ENCODE results near the gene NIM1K.

- no peak for TF ChIP-seq SNAI2 (CRISPR knock-in tag; IDR thresholded peaks at IDR 0.05)
- TF ChIP-seq, protein P1, sequence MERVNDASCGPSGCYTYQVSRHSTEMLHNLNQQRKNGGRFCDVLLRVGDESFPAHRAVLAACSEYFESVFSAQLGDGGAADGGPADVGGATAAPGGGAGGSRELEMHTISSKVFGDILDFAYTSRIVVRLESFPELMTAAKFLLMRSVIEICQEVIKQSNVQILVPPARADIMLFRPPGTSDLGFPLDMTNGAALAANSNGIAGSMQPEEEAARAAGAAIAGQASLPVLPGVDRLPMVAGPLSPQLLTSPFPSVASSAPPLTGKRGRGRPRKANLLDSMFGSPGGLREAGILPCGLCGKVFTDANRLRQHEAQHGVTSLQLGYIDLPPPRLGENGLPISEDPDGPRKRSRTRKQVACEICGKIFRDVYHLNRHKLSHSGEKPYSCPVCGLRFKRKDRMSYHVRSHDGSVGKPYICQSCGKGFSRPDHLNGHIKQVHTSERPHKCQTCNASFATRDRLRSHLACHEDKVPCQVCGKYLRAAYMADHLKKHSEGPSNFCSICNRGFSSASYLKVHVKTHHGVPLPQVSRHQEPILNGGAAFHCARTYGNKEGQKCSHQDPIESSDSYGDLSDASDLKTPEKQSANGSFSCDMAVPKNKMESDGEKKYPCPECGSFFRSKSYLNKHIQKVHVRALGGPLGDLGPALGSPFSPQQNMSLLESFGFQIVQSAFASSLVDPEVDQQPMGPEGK (CRISPR knock-in tag; IDR thresholded peaks at IDR 0.05; ENCODE audit: borderline replicate concordance): no peak
- TF ChIP-seq OSR1 (CRISPR knock-in tag; IDR thresholded peaks at IDR 0.05): no peak
- no peak for TF ChIP-seq CSRNP3 (CRISPR knock-in tag; IDR thresholded peaks at IDR 0.05)
- no peak for TF ChIP-seq GLIS3 (CRISPR knock-in tag; IDR thresholded peaks at IDR 0.05)
- no peak for TF ChIP-seq ARNTL (CRISPR knock-in tag; IDR thresholded peaks at IDR 0.05; ENCODE audit: borderline replicate concordance, low read depth)
Measured at GRCh38 chr5:43193894-43194265, 1.9 kb downstream of the NIM1K start.
